ENCODE measurements around the gene ARHGEF19.

ARHGEF19 gene

GRCh38 chr1:16149702-16150488 lies 62.6 kb downstream of the ARHGEF19 start:
- DNase-seq (ENCODE audit: low read depth in 2 of 2): no peak

GRCh38 chr1:16149146-16149545 lies 63.3 kb downstream of the ARHGEF19 start:
- no peak for DNase-seq (ENCODE audit: low read depth in 2 of 2)

- no peak for DNase-seq (ENCODE audit: low read depth in 2 of 2)
Measured at GRCh38 chr1:16148329-16149092, 63.9 kb downstream of the ARHGEF19 start.
